ENCODE results near the gene NSD2.
"Not testable (repeated sequence)": the region's sequence is repeated elsewhere in the genome, so short reads cannot be mapped to it uniquely, and the experiment has no call there.

- not testable (repeated sequence) for TF ChIP-seq CTCF (conservative IDR thresholded peaks at IDR 0.05 in 1 of 2, IDR thresholded peaks at IDR 0.05 in 1 of 2; ENCODE audit: low read depth in 1 of 2, low read length in 2 of 2); EZH2 (IDR thresholded peaks at IDR 0.05; ENCODE audit: low read length, missing control alignments)
Observed at GRCh38 chr4:2027120-2027519, 155.9 kb downstream of the NSD2 start.

All from fibroblast of lung (primary cell).